ENCODE results near the gene RAB11FIP4. TPM values are rescaled to one million over a fixed set of nuclear protein-coding genes. Genes with fewer than 3 reads are reported as not detected.

The RAB11FIP4 gene
- total RNA-seq, 1 experiment from 2014 or later, result 2.8 TPM

DNA sequence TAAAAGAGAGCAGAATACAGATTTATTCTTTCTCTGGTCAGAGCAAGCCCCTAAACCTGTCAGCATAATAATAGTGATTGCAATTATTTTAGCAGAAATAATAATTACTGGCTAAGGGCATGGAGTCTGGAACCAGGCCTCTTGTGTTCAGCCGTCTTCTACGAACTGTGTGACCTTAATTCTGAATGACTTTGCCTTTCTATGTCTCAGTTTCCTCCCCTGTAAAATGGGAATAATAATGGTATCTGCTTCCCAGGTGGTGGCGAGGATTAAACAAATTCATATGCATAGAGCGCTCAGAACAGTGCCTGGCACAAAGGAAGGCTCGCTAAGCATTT is 33.4 kb downstream of the RAB11FIP4 start:
- Mint-ChIP-seq H3K9me3 (ENCODE audit: unreplicated experiment) (no peaks in the 10 kb centered on the region), H3K27ac (ENCODE audit: low read depth, unreplicated experiment) (no peak overlapping the region)

DNA sequence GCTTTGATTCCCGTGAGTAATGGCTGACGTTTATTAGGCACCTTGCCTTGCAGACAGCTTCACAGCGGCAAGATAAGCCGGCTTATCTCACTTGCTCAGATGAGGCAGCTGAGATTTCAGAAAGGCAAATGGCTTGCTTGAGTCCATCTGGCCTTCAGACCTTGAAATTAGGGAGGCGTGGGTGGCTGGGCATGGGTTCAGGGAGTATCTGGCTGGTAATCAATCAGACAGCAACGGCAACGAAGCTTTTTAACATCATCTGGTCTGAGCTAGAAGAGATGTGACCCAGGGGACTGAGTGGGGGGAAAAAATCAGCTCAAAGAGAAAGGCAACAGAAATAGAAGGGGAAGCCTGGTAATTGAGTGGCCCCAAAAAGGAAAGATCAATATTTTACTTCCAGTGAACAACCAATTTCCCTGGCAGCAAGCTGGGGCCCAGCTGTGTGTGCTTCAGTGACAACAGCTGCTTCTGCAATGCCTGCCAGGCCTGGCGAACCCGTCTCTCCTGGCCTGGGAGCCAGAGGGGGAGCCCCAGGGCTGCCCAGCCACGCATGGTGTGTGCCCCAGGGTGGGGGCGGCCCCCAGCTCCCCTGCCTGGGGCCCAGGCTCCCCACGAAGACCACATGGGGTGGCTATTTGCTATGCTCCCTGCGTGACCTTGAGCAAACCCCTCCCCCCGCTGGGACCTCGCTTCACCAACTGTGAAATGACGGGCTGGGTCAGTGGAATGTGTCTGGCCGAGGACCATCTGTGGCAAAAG is 34.0 kb downstream of the RAB11FIP4 start:
- H3K4me3 Mint-ChIP-seq (ENCODE audit: unreplicated experiment), result no peak overlapping the region
- peaks cover 33% of the 10 kb centered on the region for H3K27me3 Mint-ChIP-seq (ENCODE audit: insufficient read depth, unreplicated experiment)
- no peaks in the 10 kb centered on the region for H3K4me1 Mint-ChIP-seq (ENCODE audit: insufficient read depth, unreplicated experiment)
- H3K36me3 Mint-ChIP-seq (ENCODE audit: insufficient read depth, unreplicated experiment), result peaks cover 6% of the 10 kb centered on the region
- ChIA-PET POLR2A (interaction anchor here (1.0 kb wide), 1 partner anchor 10 kb away, joined by 3 read pairs; no protein-coding TSS in a partner anchor), CTCF (interaction anchor here (0.6 kb wide), 2 partner anchors 127 to 417 kb away, joined by 3 to 4 read pairs; no protein-coding TSS in a partner anchor)
- TF ChIP-seq, protein P1, sequence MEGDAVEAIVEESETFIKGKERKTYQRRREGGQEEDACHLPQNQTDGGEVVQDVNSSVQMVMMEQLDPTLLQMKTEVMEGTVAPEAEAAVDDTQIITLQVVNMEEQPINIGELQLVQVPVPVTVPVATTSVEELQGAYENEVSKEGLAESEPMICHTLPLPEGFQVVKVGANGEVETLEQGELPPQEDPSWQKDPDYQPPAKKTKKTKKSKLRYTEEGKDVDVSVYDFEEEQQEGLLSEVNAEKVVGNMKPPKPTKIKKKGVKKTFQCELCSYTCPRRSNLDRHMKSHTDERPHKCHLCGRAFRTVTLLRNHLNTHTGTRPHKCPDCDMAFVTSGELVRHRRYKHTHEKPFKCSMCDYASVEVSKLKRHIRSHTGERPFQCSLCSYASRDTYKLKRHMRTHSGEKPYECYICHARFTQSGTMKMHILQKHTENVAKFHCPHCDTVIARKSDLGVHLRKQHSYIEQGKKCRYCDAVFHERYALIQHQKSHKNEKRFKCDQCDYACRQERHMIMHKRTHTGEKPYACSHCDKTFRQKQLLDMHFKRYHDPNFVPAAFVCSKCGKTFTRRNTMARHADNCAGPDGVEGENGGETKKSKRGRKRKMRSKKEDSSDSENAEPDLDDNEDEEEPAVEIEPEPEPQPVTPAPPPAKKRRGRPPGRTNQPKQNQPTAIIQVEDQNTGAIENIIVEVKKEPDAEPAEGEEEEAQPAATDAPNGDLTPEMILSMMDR (IDR thresholded peaks at IDR 0.05; ENCODE audit: unreplicated experiment), result no peak
- no peak overlapping the region for H3K27ac Mint-ChIP-seq (ENCODE audit: low read depth, unreplicated experiment)
- no peak for DNase-seq (ENCODE audit: unreplicated experiment)
- no peaks in the 10 kb centered on the region for H3K9me3 Mint-ChIP-seq (ENCODE audit: unreplicated experiment)
- no TSS peak for BruUV-seq (replicated peaks)
- intact Hi-C loops (cut with micrococcal nuclease), result no loop called here

More for the DNA sequence above, 33.4 kb downstream of the RAB11FIP4 start:
- Mint-ChIP-seq H3K4me1 (ENCODE audit: insufficient read depth, unreplicated experiment) (no peaks in the 10 kb centered on the region), H3K27me3 (ENCODE audit: insufficient read depth, unreplicated experiment) (peaks cover 33% of the 10 kb centered on the region), H3K4me3 (ENCODE audit: unreplicated experiment) (no peak overlapping the region), H3K36me3 (ENCODE audit: insufficient read depth, unreplicated experiment) (peaks cover 6% of the 10 kb centered on the region)
- TF ChIP-seq, protein P1 (IDR thresholded peaks at IDR 0.05; ENCODE audit: unreplicated experiment), result no peak
- DNase-seq (ENCODE audit: unreplicated experiment), result no peak
- no TSS peak for BruUV-seq (replicated peaks)
- ChIA-PET POLR2A (interaction anchor here (1.0 kb wide), 1 partner anchor 9 kb away, joined by 3 read pairs; no protein-coding TSS in a partner anchor), CTCF (interaction anchor here (0.6 kb wide), 1 partner anchor 417 kb away, joined by 3 read pairs; no protein-coding TSS in a partner anchor)
- intact Hi-C loops (cut with micrococcal nuclease), result no loop called here

DNA sequence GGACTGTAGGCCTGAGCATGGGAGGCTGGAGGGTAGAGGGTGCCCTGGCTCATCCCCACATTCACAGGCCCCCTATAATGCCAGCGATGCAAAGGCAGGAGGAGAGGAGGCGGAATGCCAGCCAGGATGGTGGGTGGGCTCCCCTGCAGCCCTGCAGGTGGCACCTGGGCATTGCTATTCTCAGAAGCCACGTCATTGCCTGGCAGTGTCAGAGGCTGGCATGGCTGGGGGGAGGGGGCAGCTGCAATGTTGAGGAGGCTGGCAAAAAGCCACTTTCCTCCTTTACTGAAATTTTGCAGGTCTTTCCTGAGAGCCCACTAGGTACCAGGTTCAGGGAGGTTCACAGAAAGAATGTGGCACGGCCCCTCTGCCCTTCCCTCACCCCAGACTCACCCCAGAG is 36.2 kb downstream of the RAB11FIP4 start:
- H3K4me3 Mint-ChIP-seq (ENCODE audit: unreplicated experiment), result no peak overlapping the region
- BruUV-seq (replicated peaks), result no TSS peak
- H3K9me3 Mint-ChIP-seq (ENCODE audit: unreplicated experiment), result no peaks in the 10 kb centered on the region
- POLR2A ChIA-PET, result interaction anchor here (1.0 kb wide), 1 partner anchor 78 kb away, joined by 3 read pairs; no protein-coding TSS in a partner anchor
- H3K4me1 Mint-ChIP-seq (ENCODE audit: insufficient read depth, unreplicated experiment), result no peaks in the 10 kb centered on the region
- intact Hi-C loops (cut with micrococcal nuclease), result no loop called here
- TF ChIP-seq, protein P1 (IDR thresholded peaks at IDR 0.05; ENCODE audit: unreplicated experiment), result no peak
- no peak for DNase-seq (ENCODE audit: unreplicated experiment)
- peaks cover 45% of the 10 kb centered on the region for H3K27me3 Mint-ChIP-seq (ENCODE audit: insufficient read depth, unreplicated experiment)
- peaks cover 6% of the 10 kb centered on the region for H3K36me3 Mint-ChIP-seq (ENCODE audit: insufficient read depth, unreplicated experiment)
- CTCF ChIA-PET, result interaction anchor here (0.6 to 1.0 kb wide), 3 partner anchors 9 to 1043 kb away, joined by 3 to 6 read pairs (median 4); no protein-coding TSS in a partner anchor
- no peak overlapping the region for H3K27ac Mint-ChIP-seq (ENCODE audit: low read depth, unreplicated experiment)

DNA sequence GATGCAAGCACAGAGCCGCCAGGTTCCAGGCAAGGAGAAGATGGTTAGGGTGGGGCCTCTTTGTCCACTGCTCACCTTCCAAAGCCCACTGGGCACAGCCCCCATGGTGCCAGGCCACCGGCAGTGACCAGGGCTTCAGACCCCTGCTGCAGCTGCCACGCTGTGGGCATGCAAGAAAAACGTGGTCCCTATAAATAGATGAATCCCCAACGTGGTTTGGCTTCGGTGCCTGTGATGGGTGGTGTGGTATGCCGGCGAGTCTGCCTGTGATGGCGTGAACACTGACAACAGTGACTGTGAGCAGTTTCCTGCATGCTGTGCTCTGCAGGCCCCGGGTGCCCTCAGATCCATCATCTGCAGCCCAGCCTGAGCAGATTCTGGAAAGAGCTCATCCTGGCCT is 36.6 kb downstream of the RAB11FIP4 start:
- CTCF ChIA-PET, result interaction anchor here (0.6 to 1.0 kb wide), 4 partner anchors 9 to 1044 kb away, joined by 3 to 6 read pairs (median 4); no protein-coding TSS in a partner anchor
- no peak overlapping the region for H3K27ac Mint-ChIP-seq (ENCODE audit: low read depth, unreplicated experiment)
- no peaks in the 10 kb centered on the region for H3K9me3 Mint-ChIP-seq (ENCODE audit: unreplicated experiment)
- H3K27me3 Mint-ChIP-seq (ENCODE audit: insufficient read depth, unreplicated experiment), result peaks cover 45% of the 10 kb centered on the region
- DNase-seq (ENCODE audit: unreplicated experiment), result no peak
- no TSS peak for BruUV-seq (replicated peaks)
- H3K36me3 Mint-ChIP-seq (ENCODE audit: insufficient read depth, unreplicated experiment), result peaks cover 6% of the 10 kb centered on the region
- POLR2A ChIA-PET, result interaction anchor here (1.0 kb wide), 1 partner anchor 78 kb away, joined by 3 read pairs; no protein-coding TSS in a partner anchor
- TF ChIP-seq, protein P1 (IDR thresholded peaks at IDR 0.05; ENCODE audit: unreplicated experiment), result no peak
- no peaks in the 10 kb centered on the region for H3K4me1 Mint-ChIP-seq (ENCODE audit: insufficient read depth, unreplicated experiment)
- intact Hi-C loops (cut with micrococcal nuclease), result no loop called here
- no peak overlapping the region for H3K4me3 Mint-ChIP-seq (ENCODE audit: unreplicated experiment)

All from MCF 10A (cell line).